ENCODE data around the gene ARID1B. TPM values are rescaled to one million over a fixed set of nuclear protein-coding genes. Genes with fewer than 3 reads are reported as not detected.

Gene ARID1B
- total and polyA plus RNA-seq, 9 of the 15 experiments (the other 6 are each of a cell fraction or from before 2014, with no cell fraction given): 12.5 to 50.5 (median 25.8) TPM

DNA sequence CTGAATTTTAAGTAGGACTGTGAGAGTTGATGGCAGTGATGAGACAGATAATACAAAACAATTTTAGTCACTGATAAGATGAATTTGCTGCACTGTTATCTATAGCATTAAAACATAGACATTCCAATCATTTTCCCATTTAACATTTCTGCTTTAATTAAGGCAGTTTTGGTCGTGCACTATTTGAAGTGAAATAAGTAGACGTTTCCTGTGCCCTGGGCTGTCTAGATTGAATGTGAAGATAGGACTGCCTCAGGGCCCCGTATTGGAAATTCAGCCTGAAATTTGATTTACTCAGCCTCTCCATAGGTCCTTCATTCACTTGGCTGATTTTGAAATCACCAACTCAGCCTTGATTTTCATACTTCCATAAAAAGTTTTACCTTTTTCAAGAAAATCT lies 48.3 kb downstream of the ARID1B start (continued):
- TF ChIP-seq, protein P1, sequence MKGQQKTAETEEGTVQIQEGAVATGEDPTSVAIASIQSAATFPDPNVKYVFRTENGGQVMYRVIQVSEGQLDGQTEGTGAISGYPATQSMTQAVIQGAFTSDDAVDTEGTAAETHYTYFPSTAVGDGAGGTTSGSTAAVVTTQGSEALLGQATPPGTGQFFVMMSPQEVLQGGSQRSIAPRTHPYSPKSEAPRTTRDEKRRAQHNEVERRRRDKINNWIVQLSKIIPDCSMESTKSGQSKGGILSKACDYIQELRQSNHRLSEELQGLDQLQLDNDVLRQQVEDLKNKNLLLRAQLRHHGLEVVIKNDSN (CRISPR knock-in tag; IDR thresholded peaks at IDR 0.05): no peak
- no peak for TF ChIP-seq NFE2 (IDR thresholded peaks at IDR 0.05; ENCODE audit: low read depth)
- no peak for TF ChIP-seq PHF8 (IDR thresholded peaks at IDR 0.05; ENCODE audit: borderline replicate concordance, low read length)
- no peak for TF ChIP-seq ZNF780A (CRISPR knock-in tag; IDR thresholded peaks at IDR 0.05)
- TF ChIP-seq RBM14 (IDR thresholded peaks at IDR 0.05; ENCODE audit: borderline replicate concordance, insufficient read depth, low read depth, low read length): no peak
- no peak for TF ChIP-seq ELF2 (CRISPR knock-in tag; IDR thresholded peaks at IDR 0.05)
- TF ChIP-seq, protein P2, sequence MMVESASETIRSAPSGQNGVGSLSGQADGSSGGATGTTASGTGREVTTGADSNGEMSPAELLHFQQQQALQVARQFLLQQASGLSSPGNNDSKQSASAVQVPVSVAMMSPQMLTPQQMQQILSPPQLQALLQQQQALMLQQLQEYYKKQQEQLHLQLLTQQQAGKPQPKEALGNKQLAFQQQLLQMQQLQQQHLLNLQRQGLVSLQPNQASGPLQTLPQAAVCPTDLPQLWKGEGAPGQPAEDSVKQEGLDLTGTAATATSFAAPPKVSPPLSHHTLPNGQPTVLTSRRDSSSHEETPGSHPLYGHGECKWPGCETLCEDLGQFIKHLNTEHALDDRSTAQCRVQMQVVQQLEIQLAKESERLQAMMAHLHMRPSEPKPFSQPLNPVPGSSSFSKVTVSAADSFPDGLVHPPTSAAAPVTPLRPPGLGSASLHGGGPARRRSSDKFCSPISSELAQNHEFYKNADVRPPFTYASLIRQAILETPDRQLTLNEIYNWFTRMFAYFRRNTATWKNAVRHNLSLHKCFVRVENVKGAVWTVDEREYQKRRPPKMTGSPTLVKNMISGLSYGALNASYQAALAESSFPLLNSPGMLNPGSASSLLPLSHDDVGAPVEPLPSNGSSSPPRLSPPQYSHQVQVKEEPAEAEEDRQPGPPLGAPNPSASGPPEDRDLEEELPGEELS (CRISPR knock-in tag; IDR thresholded peaks at IDR 0.05; ENCODE audit: borderline replicate concordance): no peak
- TF ChIP-seq, protein P3, sequence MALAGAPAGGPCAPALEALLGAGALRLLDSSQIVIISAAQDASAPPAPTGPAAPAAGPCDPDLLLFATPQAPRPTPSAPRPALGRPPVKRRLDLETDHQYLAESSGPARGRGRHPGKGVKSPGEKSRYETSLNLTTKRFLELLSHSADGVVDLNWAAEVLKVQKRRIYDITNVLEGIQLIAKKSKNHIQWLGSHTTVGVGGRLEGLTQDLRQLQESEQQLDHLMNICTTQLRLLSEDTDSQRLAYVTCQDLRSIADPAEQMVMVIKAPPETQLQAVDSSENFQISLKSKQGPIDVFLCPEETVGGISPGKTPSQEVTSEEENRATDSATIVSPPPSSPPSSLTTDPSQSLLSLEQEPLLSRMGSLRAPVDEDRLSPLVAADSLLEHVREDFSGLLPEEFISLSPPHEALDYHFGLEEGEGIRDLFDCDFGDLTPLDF (CRISPR knock-in tag; IDR thresholded peaks at IDR 0.05): no peak
